Endothelial cell of umbilical vein (primary cell): ENCODE results near the gene TP53RK. TPM values are rescaled to one million over a fixed set of nuclear protein-coding genes. Genes with fewer than 3 reads are reported as not detected.

Source experiments
- BruUV-seq: library from RNA; stranded (reverse); fragments of 400-500 nt; replicated peaks from 2 replicates; lab custom pipeline; 2021; lab: Mats Ljungman, UMichigan
- CTCF ChIA-PET: fragments of 300-600, 350-600 bp; sonication (Branson Sonifier 250); formaldehyde crosslinking; loops from one replicate; lab custom pipeline; 2021; ENCODE audit warnings: antibody characterized with exemption, inconsistent platforms; lab: Charles Lee
- POLR2A ChIA-PET: fragments of 300-600, 350-600 bp; sonication (Branson Sonifier 250); formaldehyde crosslinking; loops from one replicate; lab custom pipeline; 2021; ENCODE audit warnings: antibody characterized with exemption, inconsistent platforms; lab: Charles Lee
- DNase-seq: peaks from one replicate; pipeline ENCODE4 v3.0.0-alpha.2; 2011; ENCODE audit warnings: low read depth, low spot score
- FAIRE-seq: peaks from 2 replicates; lab custom pipeline; 2011; peaks lifted over from hg19 to GRCh38; lab: Jason Lieb, UNC
- H2AFZ ChIP-seq: 2 replicates; pipeline ENCODE4 v1.6.0; 2012; ENCODE audit warnings: low read depth, low read length, control low read depth, inconsistent platforms
- H3K27ac ChIP-seq: 2 replicates; pipeline ENCODE4 v1.5.1; 2011; ENCODE audit warnings: low read depth, mild to moderate bottlenecking, control low read depth, low read length, moderate library complexity; ENCODE audit not compliant: insufficient read depth
- H3K27me3 ChIP-seq, 2 experiments: 2 replicates each; pipeline versions ENCODE4 v1.6.0 to v1.6.1; 2011; ENCODE audit warnings: low read length in 2 of 2, mixed read lengths in 1 of 2; ENCODE audit not compliant: control insufficient read depth in 2 of 2, insufficient read depth in 2 of 2
- H3K36me3 ChIP-seq, 2 experiments: 2 replicates in 1 of 2; 3 replicates in 1 of 2; pipeline ENCODE4 v1.5.1; 2011; ENCODE audit warnings: low read length in 2 of 2, mild to moderate bottlenecking in 1 of 2, moderate library complexity in 1 of 2; ENCODE audit not compliant: control insufficient read depth in 2 of 2, insufficient read depth in 2 of 2; ENCODE audit errors: extremely low read depth in 1 of 2
- H3K4me1 ChIP-seq: 3 replicates; pipeline ENCODE4 v1.5.1; 2011; ENCODE audit warnings: mild to moderate bottlenecking, low read length; ENCODE audit not compliant: control insufficient read depth, insufficient read depth; ENCODE audit errors: extremely low read depth
- H3K4me2 ChIP-seq: 2 replicates; pipeline ENCODE4 v1.6.1; 2011; ENCODE audit warnings: low read length, control low read depth, mixed read lengths; ENCODE audit not compliant: insufficient read depth
- H3K4me3 ChIP-seq, 3 experiments: fragments of 200-600 bp in 1 of 3; sonication (generic), shearing (Covaris generic) in 1 of 3; replicated peaks in 1 of 3; 2 replicates each; pipeline ENCODE4 v1.5.1; 2011 to 2016; ENCODE audit warnings: control low read depth in 3 of 3, low read length in 3 of 3, mild to moderate bottlenecking in 2 of 3, inconsistent platforms in 1 of 3, low read depth in 1 of 3, moderate library complexity in 1 of 3; ENCODE audit not compliant: insufficient read depth in 1 of 3
- H3K79me2 ChIP-seq: 2 replicates; pipeline ENCODE4 v1.6.0; 2012; ENCODE audit warnings: low read length, inconsistent platforms; ENCODE audit not compliant: control insufficient read depth, insufficient read depth
- H3K9ac ChIP-seq: replicated peaks from 2 replicates; pipeline ENCODE3; 2011; ENCODE audit warnings: low read length, control low read depth; ENCODE audit not compliant: insufficient read depth; ENCODE audit errors: extremely low read depth
- H3K9me1 ChIP-seq: replicated peaks from 3 replicates; pipeline ENCODE4 v1.6.0; 2011; ENCODE audit warnings: mild to moderate bottlenecking, low read length; ENCODE audit not compliant: control insufficient read depth, insufficient read depth; ENCODE audit errors: extremely low read depth
- H3K9me3 ChIP-seq: replicated peaks from 2 replicates; pipeline ENCODE4 v1.5.1; 2012; ENCODE audit warnings: low read length, inconsistent platforms; ENCODE audit not compliant: control insufficient read depth, insufficient read depth
- H4K20me1 ChIP-seq: replicated peaks from 2 replicates; pipeline ENCODE3; 2011; ENCODE audit warnings: mild to moderate bottlenecking, low read length; ENCODE audit not compliant: control insufficient read depth, insufficient read depth; ENCODE audit errors: extremely low read depth
- EZH2 ChIP-seq: IDR thresholded peaks from 2 replicates; pipeline ENCODE4 v1.6.1; 2012; ENCODE audit warnings: borderline replicate concordance, low read depth, mild to moderate bottlenecking, moderate library complexity, low read length, inconsistent platforms; ENCODE audit not compliant: severe bottlenecking
- GATA2 ChIP-seq: IDR thresholded peaks from 2 replicates; pipeline ENCODE4 v1.7.0; 2011; ENCODE audit warnings: low read depth, mild to moderate bottlenecking, moderate library complexity, mixed read lengths, low read length; ENCODE audit not compliant: insufficient read length, insufficient read depth
- JUN ChIP-seq: IDR thresholded peaks from 2 replicates; pipeline ENCODE4 v1.6.1; 2011; ENCODE audit warnings: borderline replicate concordance, low read depth; ENCODE audit not compliant: insufficient read length, insufficient read depth
- MYC ChIP-seq: IDR thresholded peaks from one replicate; pipeline ENCODE4 v1.6.1; 2011; ENCODE audit warnings: mild to moderate bottlenecking, low read depth, low read length
- dilution Hi-C: fragments of 300-500 bp; cut with MboI; formaldehyde crosslinking; loops from one replicate; pipeline ENCODE4 v1.15.0; 2019; ENCODE audit warnings: low sequenced_read_pairs; ENCODE audit not compliant: extremely low pct_ligation_motif_present
- intact Hi-C: fragments of 100-400 bp; cut with micrococcal nuclease; formaldehyde crosslinking; loops from one replicate; pipeline ENCODE4 v1.10.0; 2022
- polyA plus RNA-seq, 4 experiments: library from polyadenylated mRNA; depleted of rRNA in 3 of 4; stranded (reverse) in 3 of 4; unstranded in 1 of 4; fragments of >200 nt; gene quantifications; 2 replicates each; pipeline versions ENCODE4 v1.2.1 to v1.2.3, GENCODE V29; 2011 to 2012; ENCODE audit warnings: missing spikeins in 1 of 4
- total RNA-seq: library from RNA; stranded (reverse); gene quantifications from 2 replicates; pipeline ENCODE4 v1.2.3, GENCODE V29; 2021
- TF ChIP-seq, protein P1 (sequence below), 2 donors: IDR thresholded peaks; 1 replicate in 1 of 2; 2 replicates in 1 of 2; pipeline ENCODE4 v1.5.1; 2011; ENCODE audit warnings: low read length in 2 of 2, mild to moderate bottlenecking in 2 of 2, moderate library complexity in 2 of 2, control low read depth in 1 of 2, inconsistent platforms in 1 of 2, low read depth in 1 of 2; ENCODE audit not compliant: insufficient read depth in 1 of 2; ENCODE audit errors: extremely low read depth in 1 of 2
- TF ChIP-seq, protein P2 (sequence below): IDR thresholded peaks from 2 replicates; pipeline ENCODE4 v1.6.1; 2011; ENCODE audit not compliant: insufficient read depth, insufficient read length

The TP53RK gene
- total and polyA plus RNA-seq, 2 donors (not counting 3 experiments of a cell fraction or from before 2014, with no cell fraction given), result 7.0 to 13.1 TPM

DNA sequence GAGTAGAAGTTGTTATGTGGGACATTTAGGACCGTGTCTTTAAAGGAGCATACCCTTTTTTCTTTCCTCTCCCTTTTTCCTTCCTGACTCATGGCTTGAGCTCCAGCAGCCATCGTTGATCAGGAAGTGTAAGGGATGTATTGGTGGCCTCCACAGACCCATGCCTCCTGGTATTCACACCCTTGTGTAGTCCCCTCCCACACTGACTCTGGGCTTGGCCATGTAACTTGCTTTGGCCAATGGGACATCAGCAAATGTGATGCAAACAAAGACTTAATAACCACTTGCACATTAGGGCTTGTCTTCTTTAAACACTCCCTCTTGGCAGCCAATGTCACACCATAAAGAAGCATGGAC lies 19.0 kb downstream of the TP53RK start:
- Histone ChIP-seq H3K4me3 (no peak overlapping the region), H2AFZ (no peak overlapping the region), H3K9me3 (no peaks in the 10 kb centered on the region), H3K36me3 (no peaks in the 10 kb centered on the region), H3K79me2 (no peaks in the 10 kb centered on the region), H3K27ac (no peak overlapping the region), H4K20me1 (no peaks in the 10 kb centered on the region), H3K4me2 (no peak overlapping the region), H3K9me1 (no peaks in the 10 kb centered on the region), H3K9ac (no peak overlapping the region), H3K27me3 (no peaks in the 10 kb centered on the region), H3K4me1 (no peaks in the 10 kb centered on the region)
- TF ChIP-seq MYC (no peak), JUN (no peak), GATA2 (no peak), EZH2 (no peak)
- TF ChIP-seq, protein P1, sequence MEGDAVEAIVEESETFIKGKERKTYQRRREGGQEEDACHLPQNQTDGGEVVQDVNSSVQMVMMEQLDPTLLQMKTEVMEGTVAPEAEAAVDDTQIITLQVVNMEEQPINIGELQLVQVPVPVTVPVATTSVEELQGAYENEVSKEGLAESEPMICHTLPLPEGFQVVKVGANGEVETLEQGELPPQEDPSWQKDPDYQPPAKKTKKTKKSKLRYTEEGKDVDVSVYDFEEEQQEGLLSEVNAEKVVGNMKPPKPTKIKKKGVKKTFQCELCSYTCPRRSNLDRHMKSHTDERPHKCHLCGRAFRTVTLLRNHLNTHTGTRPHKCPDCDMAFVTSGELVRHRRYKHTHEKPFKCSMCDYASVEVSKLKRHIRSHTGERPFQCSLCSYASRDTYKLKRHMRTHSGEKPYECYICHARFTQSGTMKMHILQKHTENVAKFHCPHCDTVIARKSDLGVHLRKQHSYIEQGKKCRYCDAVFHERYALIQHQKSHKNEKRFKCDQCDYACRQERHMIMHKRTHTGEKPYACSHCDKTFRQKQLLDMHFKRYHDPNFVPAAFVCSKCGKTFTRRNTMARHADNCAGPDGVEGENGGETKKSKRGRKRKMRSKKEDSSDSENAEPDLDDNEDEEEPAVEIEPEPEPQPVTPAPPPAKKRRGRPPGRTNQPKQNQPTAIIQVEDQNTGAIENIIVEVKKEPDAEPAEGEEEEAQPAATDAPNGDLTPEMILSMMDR (IDR thresholded peaks at IDR 0.05; ENCODE audit: extremely low read depth in 1 of 2, insufficient read depth in 1 of 2, low read depth in 1 of 2, low read length in 2 of 2), result no peak
- TF ChIP-seq, protein P2, sequence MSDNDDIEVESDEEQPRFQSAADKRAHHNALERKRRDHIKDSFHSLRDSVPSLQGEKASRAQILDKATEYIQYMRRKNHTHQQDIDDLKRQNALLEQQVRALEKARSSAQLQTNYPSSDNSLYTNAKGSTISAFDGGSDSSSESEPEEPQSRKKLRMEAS, result no peak
- no TSS peak for BruUV-seq
- ChIA-PET CTCF (no interaction called here), POLR2A (no interaction called here)
- no peak for DNase-seq
- intact Hi-C loops (no loop called here), dilution Hi-C loops (no loop called here)
- no peak for FAIRE-seq
